NCI-H524 treated with DMSO at 0.1 percent for 48 hours (cell line): Measurements from ENCODE around the gene PPARD.
"Not testable (repeated sequence)": the region's sequence is repeated elsewhere in the genome, so short reads cannot be mapped to it uniquely, and the experiment has no call there.

Experiments used
- DNase-seq: peaks from one replicate; lab custom pipeline; 2025; lab: John Stamatoyannopoulos, UW

Gene PPARD

GRCh38 chr6:35410131-35410530, 67.8 kb downstream of the PPARD start:
- DNase-seq: no peak

DNA sequence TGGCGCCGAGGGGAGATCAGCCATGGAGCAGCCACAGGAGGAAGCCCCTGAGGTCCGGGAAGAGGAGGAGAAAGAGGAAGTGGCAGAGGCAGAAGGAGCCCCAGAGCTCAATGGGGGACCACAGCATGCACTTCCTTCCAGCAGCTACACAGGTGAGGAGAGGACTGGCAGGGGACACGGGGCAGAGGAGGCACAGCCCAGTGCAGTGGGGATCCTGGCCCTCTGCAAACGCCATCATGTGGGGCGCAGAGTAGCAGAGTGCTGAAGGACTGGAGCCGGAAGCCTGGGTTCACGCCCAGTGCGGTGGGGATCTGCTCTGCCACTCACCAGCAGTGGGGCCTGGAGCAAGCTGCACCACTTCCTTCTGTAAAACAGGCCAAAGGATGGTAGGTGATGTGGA, 68.7 kb downstream of the PPARD start:
- DNase-seq: no peak

DNA sequence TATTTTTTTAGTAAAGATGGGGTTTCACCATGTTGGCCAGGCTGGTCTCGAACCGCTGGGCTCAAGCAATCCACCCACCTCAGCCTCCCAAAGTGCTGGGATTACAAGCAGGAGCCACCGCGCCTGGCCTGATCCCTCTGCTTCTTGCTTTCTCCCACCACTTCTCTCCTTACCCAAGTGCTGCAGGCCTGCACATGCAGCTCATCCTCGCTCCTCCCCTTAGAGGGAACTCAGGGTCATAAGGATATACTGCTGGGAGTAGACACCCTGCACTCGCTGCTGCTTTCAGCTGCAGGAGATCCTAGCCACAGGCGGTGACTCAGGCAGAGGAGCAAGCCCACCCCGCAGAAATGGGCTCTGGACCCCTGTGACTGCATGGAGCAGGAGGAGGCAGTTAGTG, 69.7 kb downstream of the PPARD start:
- no peak for DNase-seq

DNA sequence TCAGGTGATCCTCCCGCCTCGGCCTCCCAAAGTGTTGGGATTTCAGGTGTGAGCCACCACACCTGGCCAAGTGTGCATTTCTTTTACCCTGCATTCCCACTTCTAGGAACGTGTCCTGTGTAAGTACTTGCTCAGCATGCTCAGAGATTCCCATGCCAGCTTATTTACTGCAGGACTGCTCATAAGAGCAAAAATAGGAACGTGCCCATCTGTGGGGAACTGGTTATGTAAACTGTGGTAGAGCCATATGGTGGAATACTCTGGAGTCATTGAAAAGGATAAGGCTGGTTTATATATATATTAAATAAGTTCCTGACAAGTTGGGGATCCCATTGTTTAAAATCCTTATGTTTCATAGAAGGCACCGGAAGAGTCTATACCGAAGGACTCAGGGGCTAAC, 71.6 kb downstream of the PPARD start:
- no peak for DNase-seq

- DNase-seq: no peak
Observed at GRCh38 chr6:35415065-35415891, 72.9 kb downstream of the PPARD start.

DNA sequence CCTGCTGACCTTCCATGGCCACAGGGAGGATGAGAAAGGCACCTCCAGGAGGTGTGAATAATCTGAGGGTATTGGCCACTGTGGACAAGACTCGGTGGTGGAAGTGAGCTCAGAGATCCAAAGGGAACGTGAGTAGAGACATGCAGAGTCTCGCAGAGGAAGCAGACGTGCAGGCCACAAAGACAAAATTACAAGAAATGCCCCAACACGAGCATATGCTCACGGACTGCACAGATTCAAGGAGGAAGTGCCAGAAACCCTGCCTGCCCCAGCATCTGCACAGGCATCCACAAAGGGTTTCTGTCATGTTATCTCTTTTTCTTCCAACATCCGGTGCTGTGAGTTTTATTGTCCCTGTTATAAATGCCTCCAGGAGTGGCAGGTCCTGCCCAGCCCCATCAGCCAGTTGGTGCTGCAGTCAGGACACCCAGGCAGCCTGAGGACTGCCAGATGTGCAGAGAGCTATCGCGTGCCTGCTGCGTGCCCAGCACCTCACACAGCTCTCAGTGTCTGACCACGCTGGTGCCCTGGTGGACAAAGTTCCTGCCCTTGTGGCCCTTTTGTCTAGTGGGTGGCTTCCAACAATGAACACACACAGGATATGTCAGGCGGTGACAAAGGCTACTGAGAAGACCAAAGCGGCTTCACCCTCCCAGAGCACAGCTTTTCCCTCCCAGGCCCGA, 75.8 kb downstream of the PPARD start:
- DNase-seq: no peak

DNA sequence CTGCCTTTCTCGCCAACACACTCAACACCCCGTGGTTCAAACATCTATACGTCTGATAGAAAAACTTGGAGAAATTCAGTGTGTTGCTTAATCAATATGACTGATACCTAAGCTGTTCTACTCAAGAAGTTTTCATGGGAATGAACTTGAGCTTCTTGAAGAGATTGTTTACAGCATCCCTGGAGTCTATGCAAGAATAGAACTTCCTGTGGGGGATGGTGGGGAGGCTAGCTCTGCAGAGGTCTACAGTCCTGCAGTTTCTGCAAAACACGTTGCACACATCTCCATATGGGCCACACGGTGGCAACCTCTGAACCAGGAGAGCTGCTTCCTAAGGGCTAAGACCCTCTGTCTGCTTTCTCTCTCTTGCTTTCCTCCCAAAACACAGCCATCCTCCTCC, 77.1 kb downstream of the PPARD start:
- no peak for DNase-seq

DNA sequence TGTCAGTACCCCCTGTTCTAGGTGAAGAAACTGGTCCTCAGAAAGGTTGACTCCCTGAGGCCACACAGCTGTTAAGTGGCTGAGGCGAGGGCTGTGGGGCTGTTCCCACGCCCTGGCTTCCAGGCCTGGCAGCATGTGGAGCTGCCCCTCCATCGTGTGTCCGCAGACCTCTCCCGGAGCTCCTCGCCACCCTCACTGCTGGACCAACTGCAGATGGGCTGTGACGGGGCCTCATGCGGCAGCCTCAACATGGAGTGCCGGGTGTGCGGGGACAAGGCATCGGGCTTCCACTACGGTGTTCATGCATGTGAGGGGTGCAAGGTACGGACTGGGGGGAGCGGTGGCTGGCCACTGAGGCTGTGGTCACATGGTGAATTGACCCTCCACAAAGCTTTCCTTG, 77.6 kb downstream of the PPARD start:
- no peak for DNase-seq

DNA sequence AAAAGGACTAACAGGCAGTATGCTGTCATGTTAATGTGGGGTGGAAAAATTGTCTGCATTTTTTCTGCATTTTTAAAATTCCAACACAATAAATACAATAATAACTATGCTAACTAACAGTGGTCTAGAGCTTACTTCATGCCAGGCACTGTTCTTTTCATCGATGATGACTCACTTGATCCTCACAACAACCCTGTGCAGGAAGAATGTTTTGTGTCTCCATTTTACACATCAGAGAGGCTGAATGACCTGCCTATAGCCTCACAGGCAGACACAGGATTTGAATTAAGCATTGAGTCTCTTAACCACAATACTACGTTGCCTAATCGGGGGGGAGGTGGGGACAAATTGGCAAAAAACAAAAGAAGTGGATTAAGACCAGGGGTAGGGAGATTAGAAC, 82.9 kb downstream of the PPARD start:
- DNase-seq: no peak

- no peak for DNase-seq
Observed at GRCh38 chr6:35426074-35426473, 83.7 kb downstream of the PPARD start.

DNA sequence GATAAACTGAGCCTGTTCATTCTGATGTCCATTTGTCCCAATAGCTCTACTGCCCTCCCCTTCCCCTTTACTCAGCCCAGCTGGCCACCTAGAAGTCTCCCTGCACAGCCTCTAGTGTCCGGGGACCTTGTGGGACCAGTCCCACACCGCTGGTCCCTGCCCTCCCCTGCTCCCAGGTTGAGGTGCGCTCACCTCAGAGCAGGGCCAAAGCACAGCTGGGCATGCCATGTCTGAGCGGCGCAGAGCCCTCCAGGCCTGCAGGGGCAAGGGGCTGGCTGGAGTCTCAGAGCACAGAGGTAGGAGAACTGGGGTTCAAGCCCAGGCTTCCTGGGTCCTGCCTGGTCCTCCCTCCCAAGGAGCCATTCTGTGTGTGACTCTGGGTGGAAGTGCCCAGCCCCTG, 85.1 kb downstream of the PPARD start:
- DNase-seq: no peak

- DNase-seq: no peak
Observed at GRCh38 chr6:35427851-35428321, 85.5 kb downstream of the PPARD start.

- no peak for DNase-seq
Observed at GRCh38 chr6:35428421-35429149, 86.2 kb downstream of the PPARD start.

- no peak for DNase-seq
Observed at GRCh38 chr6:35429463-35429862, 87.1 kb downstream of the PPARD start.

DNA sequence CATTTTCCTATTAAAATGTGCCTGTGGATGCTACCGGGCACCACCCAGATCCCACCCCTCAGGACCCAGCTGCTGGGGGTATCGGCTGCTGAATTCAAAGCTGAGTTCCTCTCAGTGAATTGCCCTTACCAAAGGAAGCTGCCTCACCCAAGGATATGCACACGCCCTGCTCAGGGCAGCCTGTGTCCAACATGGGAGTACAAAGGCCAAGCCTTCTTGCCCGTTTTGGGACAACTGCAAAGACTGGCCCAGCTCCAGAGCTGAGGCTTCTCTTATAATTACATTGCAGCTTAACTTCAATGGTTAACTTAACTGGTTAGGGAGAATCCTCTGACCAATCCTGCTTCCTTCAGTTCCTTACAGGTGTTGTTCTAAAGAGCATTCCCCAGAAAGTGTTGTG, 89.9 kb downstream of the PPARD start:
- DNase-seq: no peak

- DNase-seq: not testable (repeated sequence)
Observed at GRCh38 chr6:35432702-35433101, 90.3 kb downstream of the PPARD start.

GRCh38 chr6:35435074-35435837, 92.9 kb downstream of the PPARD start:
- DNase-seq: no peak

- DNase-seq: no peak
Observed at GRCh38 chr6:35436071-35436857, 93.9 kb downstream of the PPARD start.

DNA sequence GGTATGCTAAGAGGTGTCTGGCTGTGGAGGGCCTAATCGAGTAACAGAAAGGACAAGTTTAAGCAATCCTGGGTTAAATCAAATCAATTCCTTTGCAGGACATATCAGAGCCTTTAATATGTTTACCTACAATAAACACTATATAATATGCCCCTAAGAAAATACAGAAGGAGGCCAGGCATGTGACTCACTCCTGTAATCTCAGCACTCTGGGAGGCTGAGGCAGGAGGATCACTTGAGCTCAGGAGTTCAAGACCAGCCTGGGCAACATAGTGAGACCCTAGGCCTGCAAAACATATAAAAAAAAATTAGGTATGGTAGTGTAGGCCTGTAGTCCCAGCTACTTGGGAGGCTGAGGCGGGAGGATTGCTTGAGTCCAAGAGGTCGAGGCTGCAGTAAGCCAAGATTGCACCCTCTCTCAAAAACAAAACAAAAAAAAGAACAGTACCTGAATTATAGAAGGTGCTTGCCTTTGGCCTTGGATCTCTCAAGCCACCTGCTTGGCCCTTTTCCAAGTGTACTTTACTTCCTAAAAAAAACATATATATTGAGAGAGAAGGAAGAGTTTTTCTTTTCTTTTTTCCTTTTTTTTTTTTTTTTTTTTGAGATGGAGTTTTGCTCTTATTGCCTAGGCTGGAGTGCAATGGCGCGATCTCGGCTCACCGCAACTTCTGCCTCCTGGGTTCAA, 96.2 kb downstream of the PPARD start:
- DNase-seq: not testable (repeated sequence)

- DNase-seq: no peak
Observed at GRCh38 chr6:35439308-35439707, 97.0 kb downstream of the PPARD start.

DNA sequence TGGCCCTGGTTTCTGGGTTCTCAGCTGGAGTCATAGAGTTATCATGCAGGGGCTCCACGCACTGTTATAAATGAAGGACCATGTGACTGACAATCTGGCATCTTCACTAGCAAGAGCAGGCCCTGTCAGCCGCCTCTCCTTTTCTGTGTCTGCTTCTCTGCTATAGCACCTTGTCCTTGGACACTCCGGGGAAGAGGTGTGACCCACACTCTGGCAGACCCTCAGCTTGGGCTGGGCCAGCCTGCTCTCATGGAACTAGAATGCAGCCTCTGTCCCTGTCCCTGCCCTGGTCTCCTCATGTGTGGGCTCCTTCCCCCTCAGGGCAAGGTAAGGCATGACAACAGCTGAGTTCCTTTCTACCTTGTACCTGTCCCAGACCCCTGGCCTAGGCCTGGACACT, 98.8 kb downstream of the PPARD start:
- DNase-seq: no peak
